DMS 273 treated with DMSO at 0.1 percent for 48 hours (cell line): ENCODE data around the gene CACNA2D1.
"Not testable (repeated sequence)": the region's sequence is repeated elsewhere in the genome, so short reads cannot be mapped to it uniquely, and the experiment has no call there.

Experiments
- DNase-seq: peaks from one replicate; lab custom pipeline; 2025; lab: John Stamatoyannopoulos, UW

CACNA2D1 gene

DNA sequence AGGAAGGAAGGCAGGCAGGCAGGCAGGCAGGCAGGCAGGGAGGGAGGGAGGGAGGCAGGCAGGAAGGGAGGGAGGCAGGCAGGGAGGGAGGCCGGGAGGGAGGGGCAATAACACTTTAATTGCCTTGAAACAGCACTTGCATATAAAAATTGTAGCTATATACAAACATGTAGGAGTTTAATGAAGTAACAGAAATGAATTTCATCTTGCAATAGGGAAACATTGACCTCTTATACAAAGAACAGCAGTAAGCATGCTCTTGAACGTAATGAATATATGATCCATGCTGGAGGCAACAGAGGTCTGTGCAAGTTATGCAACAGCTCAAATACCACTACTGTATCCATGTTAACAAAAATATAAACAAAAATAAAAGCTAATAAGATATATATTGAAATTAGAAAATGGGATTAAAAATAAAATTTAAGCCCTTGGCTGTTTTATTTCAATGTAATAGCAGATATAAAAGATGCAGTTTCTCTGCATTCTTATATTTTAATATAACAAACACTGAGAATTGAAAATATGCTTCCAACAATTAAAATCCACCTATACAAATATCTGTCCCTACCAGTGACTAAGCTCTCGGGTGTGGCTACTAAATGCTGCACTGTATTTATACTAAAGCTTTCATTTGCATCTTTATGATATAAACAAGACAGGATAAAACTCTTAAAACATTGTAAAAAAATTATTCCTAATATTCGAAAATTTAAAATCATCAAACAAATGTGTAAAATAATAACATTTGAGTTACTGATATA, 50.3 kb downstream of the CACNA2D1 start:
- DNase-seq: no peak

- DNase-seq: no peak
Measured at GRCh38 chr7:82390936-82391335, 52.6 kb downstream of the CACNA2D1 start.

DNA sequence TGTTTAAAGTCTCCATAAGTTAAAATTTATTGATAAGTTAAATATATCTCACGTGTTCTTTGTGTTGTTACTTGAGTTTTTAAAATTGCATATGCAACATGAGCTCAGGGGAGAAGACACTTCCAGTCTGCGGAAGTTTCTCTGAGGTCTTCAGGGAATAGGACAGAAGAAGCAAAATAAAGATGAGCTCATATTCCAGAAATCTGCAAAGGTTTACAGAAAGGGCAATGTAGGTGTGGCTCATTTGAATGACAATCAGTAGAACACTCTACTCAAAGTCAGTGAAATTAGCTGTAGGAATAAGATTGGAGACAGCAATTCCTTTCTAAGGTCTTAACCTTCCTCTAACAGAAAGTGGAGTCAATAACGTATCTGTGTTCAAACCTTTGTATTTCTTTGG, 53.7 kb downstream of the CACNA2D1 start:
- DNase-seq: no peak

DNA sequence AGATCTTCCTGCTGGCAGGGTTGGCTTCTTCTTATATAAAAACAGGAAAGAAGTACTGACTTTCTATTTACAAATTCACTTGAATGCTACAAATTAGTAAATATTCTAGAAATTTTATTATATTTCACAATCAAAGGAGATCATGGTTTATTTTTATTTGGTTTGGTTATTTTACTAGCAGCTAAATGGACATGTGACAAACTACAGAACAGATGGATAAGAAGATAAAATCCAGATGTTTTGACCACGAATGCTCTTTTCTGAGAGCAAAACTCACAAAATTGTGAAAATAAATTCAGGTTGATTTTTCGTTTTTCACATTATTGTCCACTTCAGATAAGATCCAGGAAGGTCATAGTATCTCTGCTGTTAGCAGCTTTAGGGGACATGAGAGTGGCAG, 55.4 kb downstream of the CACNA2D1 start:
- DNase-seq: no peak

GRCh38 chr7:82386571-82386970, 57.0 kb downstream of the CACNA2D1 start:
- not testable (repeated sequence) for DNase-seq

GRCh38 chr7:82384779-82385178, 58.8 kb downstream of the CACNA2D1 start:
- no peak for DNase-seq

- DNase-seq: no peak
Measured at GRCh38 chr7:82384051-82384464, 59.5 kb downstream of the CACNA2D1 start.

DNA sequence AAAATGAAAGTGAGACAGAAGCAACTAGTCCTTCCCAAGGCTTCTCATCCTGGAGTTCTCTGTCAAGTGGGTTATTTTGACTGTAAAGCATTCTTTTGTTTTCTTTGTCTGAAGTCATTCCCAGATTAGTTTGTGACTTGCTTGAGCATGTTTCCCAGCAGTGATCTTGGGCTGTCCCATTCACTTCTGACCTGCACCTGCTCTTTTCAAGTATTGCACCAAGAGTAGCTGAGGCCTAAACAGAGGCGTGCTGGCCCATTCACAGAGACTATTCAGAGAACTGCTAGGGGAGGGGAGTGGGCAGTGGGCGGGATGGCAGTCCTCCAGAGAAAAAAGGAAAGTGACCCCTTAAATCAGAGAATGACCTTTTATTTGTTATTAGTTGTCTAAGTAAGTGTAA, 61.3 kb downstream of the CACNA2D1 start:
- no peak for DNase-seq

DNA sequence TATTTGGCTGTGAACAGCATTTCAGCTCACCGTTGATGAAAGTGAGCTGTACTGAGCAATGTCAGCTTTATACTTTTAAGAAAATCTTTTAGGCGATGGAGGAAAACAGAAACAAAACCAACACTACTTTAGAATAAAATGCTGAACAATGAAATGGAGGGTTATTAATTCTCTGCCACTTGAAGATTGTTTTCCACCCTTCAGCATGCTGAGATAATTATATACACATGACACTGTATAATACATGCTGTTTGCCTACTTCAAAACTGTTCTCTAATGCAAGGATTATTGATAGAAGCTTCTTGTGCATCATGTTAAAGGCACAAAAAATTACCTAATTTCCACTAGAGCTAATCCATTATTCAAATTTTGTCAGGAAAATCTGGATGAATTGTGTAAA, 66.8 kb downstream of the CACNA2D1 start:
- DNase-seq: no peak

DNA sequence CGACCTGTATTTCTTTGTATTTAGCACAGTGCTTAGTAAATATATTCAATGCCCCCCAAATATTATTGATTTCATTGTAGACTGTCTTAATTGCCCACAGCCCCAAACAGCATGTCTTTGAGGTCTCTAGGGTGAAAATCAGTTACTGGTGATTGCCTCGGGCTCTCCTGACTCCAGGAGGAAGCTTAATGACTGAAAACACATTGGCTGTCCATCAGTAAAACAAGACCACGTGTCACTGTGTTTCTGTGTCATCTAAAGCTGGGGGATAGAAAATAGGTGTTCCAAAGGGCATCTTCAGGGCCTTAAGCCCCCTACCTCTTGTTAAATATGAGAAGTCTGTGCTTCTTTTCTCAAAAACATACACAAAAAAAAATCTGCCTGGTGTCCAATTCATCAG, 67.9 kb downstream of the CACNA2D1 start:
- no peak for DNase-seq

DNA sequence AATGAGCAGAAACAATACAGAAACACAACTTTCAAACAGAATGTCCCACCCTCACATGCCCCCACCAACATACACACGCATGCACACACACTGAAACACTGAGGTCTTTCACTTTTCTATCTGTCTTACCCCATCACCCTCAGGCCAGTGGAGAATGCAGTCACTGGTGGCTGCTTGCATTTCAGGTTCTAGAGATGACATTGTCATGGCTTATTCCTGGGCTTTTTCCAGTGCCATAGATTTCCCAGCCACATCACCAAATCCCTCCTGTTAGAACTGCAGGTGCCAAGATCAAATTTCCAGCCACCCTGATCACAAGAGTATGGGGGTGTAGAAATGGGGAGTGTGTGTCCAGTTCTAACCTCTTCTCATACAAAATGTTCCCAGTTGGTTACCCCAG, 68.4 kb downstream of the CACNA2D1 start:
- no peak for DNase-seq

- no peak for DNase-seq
Measured at GRCh38 chr7:82373926-82374635, 69.5 kb downstream of the CACNA2D1 start.

GRCh38 chr7:82364671-82365070, 78.9 kb downstream of the CACNA2D1 start:
- DNase-seq: no peak

GRCh38 chr7:82364048-82364447, 79.5 kb downstream of the CACNA2D1 start:
- DNase-seq: no peak

GRCh38 chr7:82362129-82362706, 81.4 kb downstream of the CACNA2D1 start:
- DNase-seq: no peak

- no peak for DNase-seq
Measured at GRCh38 chr7:82360591-82361368, 82.8 kb downstream of the CACNA2D1 start.

DNA sequence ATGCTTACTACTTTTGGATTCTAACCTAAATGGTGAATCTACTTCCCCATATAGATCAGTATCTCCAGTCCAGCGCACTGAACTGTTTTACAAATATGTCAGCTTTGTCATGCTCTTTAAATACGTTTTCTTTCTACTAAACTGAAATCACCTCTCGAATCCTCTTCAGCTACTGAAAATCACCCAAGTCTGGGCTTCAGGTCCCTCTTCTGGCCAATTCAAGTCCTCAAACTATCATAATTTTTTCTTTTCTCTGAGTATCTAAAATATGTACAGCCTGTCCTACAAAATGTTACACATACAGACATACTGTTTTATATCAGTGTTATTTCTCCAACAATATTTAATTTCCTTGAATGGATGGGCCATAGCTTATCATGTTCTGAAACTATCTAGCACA, 84.2 kb downstream of the CACNA2D1 start:
- DNase-seq: no peak

GRCh38 chr7:82358923-82359322, 84.7 kb downstream of the CACNA2D1 start:
- DNase-seq: no peak

DNA sequence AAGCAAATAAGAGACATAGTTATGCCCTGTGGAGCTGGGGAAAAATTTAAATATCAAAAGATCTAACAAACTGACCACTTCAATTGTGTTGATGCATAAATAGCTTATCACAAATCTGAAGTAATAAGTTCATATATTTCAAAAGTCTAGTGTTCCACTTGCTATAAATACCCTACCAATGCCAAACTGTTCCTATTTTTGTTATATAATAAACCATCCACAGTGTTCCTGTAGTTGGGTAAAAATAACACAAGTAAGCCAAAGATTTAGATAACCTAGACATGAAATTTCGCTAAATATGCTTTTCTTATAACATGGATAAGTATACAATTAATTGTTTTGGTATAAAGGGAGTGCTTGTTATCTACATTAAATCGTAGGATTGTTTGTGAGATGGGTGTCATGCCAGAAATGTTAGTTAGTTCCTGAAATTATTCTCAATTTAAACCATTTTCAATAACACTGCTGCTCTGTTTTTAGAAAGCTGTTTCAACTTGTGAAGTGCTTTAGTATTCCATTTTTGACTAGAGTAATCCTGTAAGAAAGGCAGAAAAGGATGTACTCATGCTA, 85.5 kb downstream of the CACNA2D1 start:
- no peak for DNase-seq

DNA sequence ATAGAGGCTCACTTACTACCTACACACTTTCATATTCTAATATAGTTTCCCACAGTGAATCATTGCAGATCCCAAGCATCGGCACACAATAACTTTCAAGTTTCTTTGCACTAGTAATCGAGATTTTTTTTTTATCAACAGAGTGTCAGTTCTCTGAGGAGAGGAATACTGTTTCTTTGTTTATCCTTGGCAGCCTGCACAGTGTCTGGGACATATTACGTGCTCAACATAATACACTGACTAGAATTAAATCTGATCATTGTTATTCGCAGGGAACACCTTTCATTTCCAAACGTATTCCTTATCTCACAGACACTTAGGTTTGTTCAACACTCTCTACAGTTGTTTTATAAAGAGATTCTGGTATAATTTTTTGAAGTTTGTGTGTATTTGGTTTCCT, 95.3 kb downstream of the CACNA2D1 start:
- DNase-seq: no peak

DNA sequence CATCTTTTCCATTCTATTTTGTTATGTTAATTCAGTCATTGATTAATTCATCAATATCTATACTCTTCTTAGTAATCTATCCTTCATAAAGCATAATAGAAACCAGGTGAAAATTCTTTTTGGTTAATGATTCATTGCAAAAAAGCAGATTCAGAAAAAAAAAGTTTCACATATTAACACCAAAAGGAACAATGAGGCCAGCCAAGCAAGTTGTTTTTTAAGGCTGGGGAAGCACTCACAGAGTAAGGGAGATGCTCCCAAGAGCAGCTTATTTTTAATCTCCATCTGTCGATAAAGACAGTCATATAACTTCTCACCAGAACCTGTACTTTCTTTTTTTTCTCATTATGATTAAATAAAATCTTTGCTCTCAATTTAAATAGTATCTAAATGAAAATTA, 95.8 kb downstream of the CACNA2D1 start:
- no peak for DNase-seq

GRCh38 chr7:82345886-82346285, 97.7 kb downstream of the CACNA2D1 start:
- DNase-seq: no peak
